Fibroblast of skin of left quadriceps (primary cell): ENCODE data around the gene IL1B.
A peak's percentile ranks its signal among the peaks of the same experiment; 100 is the strongest.

Experiments used
- DNase-seq, 2 experiments: peaks; one replicate each; pipeline ENCODE4 v3.0.0-alpha.2; 2013; ENCODE audit warnings: low read depth in 2 of 2

IL1B gene

GRCh38 chr2:112829961-112830681 is 6.5 kb downstream of the IL1B start:
- no peak for DNase-seq

- DNase-seq, result no peak
Measured at GRCh38 chr2:112829101-112829960, 7.2 kb downstream of the IL1B start.

- no peak for DNase-seq
Measured at GRCh38 chr2:112828251-112828691, 8.3 kb downstream of the IL1B start.

- peak in 1 of 2 experiments; percentile 11 for DNase-seq
Measured at GRCh38 chr2:112827604-112828185, 8.9 kb downstream of the IL1B start.

GRCh38 chr2:112827009-112827408 is 9.6 kb downstream of the IL1B start:
- no peak for DNase-seq

GRCh38 chr2:112825706-112826105 is 10.9 kb downstream of the IL1B start:
- DNase-seq, result no peak

GRCh38 chr2:112824694-112825085 is 11.9 kb downstream of the IL1B start:
- DNase-seq, result no peak

- no peak for DNase-seq
Measured at GRCh38 chr2:112821682-112822081, 14.9 kb downstream of the IL1B start.

- DNase-seq, result no peak
Measured at GRCh38 chr2:112821142-112821541, 15.4 kb downstream of the IL1B start.

GRCh38 chr2:112820343-112820742 is 16.2 kb downstream of the IL1B start:
- no peak for DNase-seq

- DNase-seq, result no peak
Measured at GRCh38 chr2:112819081-112819480, 17.5 kb downstream of the IL1B start.

- DNase-seq, result no peak
Measured at GRCh38 chr2:112818094-112818902, 18.3 kb downstream of the IL1B start.

- DNase-seq, result no peak
Measured at GRCh38 chr2:112817082-112817689, 19.4 kb downstream of the IL1B start.

- DNase-seq, result no peak
Measured at GRCh38 chr2:112814278-112814677, 22.3 kb downstream of the IL1B start.

- DNase-seq, result no peak
Measured at GRCh38 chr2:112813280-112813966, 23.2 kb downstream of the IL1B start.

GRCh38 chr2:112812318-112813267 is 24.0 kb downstream of the IL1B start:
- peak; percentile 68 to 72 for DNase-seq

- peak; percentile 67 to 71 for DNase-seq
Measured at GRCh38 chr2:112811841-112812306, 24.7 kb downstream of the IL1B start.

GRCh38 chr2:112811276-112811831 is 25.2 kb downstream of the IL1B start:
- DNase-seq, result no peak

GRCh38 chr2:112809112-112809511 is 27.5 kb downstream of the IL1B start:
- no peak for DNase-seq
